Ramos (cell line): ENCODE measurements around the gene PRAMEF7.
"Not testable (repeated sequence)": the region's sequence is repeated elsewhere in the genome, so short reads cannot be mapped to it uniquely, and the experiment has no call there.

Experiments
- in situ Hi-C: fragments of 300-500 bp; cut with MboI; formaldehyde crosslinking; loops from one replicate; pipeline ENCODE4 v1.14.3; 2022; ENCODE audit warnings: low sequenced_read_pairs; ENCODE audit not compliant: unreplicated experiment

PRAMEF7 gene

DNA sequence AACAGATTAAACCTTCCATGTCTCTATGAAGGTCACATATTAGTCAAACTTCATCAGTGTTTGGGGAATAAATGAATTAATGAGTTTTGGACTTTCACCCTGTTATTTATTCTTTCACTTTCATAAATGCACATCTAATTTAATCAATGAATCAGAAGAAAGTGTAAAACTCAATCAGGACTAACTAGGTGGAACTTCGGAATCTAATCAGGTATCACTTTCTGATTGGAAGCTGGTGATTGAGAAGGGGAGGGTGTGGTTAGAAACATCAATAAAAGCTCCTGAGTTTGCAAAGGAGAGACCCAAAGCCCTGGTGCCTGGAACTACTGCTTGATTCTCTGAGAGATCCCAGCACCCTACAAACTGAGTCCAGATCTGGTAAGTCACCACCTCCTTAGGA, at the start of gene PRAMEF7:
PRAMEF7 (plus strand) TSS at position 301 of the 400 bp plus-strand sequence. CDS start 1,083 bp downstream, outside the sequence.
- in situ Hi-C loops, result not testable (repeated sequence)

DNA sequence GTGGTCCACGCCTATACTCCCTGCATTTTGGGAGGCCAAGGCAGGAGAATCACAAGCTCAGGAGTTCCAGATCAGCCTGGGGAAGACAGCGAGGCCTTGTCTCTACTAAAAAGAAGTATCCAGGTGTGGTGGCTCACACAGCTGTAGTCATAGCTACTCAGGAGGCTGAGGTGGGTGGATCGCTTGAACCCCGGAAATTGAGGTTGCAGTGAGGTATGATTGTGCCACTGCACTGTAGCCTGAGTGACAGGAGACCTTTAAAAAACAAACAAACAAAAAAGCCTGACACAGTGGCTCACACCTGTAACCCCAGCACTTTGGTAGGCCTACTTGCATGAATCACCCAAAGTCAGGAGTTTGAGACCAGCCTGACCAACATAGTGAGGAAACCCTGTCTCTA, 38.0 kb upstream of the PRAMEF7 start:
- in situ Hi-C loops, result not testable (repeated sequence)

DNA sequence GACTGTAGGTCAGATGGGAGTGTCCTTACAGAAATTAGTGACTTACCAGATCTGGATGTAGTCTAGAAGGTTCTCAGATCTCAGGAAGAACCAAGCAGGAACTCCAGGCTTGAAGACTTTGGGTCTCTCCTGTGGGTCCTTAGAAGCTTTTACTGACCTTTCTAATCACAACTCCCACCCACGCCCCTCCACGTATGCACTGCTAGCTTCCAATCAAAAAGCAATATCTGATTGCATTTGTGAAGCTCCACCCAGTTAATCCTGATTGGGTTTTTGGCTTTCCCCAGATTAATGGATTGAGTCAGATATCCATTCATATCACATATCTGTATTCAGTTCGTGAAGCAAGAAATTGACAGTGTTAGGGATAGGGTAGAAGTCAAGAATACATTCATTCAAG, 30.3 kb upstream of the PRAMEF7 start, which contains the start of gene PRAMEF4:
PRAMEF4 (minus strand) TSS at position 101 of the 400 bp plus-strand sequence. CDS start 2,807 bp downstream, outside the sequence.
- in situ Hi-C loops, result not testable (repeated sequence)

DNA sequence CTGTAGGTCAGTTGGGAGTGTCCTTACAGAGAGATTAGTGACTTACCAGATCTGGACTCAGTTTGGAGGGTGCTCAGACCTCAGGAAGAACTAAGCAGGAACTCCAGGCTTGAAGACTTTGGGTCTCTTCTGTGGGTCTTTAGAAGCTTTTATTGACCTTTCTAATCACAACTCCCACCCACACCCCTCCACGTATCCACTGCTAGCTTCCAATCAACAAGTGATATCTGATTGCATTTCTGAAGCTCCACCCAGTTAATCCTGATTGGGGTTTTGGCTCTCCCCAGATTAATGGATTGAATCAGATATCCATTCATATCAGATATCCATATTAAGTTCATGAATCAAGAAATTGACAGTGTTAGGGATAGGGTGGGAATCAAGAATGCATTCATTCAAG, 18.2 kb upstream of the PRAMEF7 start, which contains the start of gene PRAMEF10:
PRAMEF10 (minus strand) TSS at position 101 of the 400 bp plus-strand sequence. CDS start 2,423 bp downstream, outside the sequence.
- in situ Hi-C loops, result not testable (repeated sequence)

DNA sequence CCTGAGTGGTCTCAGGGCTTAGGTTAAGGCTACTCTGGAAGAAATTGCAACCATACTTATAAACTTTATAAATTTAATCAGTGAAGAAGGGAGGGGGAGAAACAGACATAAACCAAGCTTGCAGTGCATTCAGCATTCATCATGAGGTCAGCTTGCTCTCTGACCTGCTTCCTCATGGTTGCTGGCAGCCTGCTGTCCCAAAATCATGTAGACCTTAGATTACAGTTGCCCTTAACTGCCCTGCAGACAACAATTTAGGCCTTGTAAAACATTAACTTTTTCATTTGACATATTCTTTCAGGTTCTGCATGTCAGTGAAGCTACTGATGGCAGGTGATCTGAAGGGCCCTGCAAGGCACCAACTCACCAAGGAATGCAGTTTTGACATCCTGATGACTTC, 17.2 kb upstream of the PRAMEF7 start:
- in situ Hi-C loops, result not testable (repeated sequence)

DNA sequence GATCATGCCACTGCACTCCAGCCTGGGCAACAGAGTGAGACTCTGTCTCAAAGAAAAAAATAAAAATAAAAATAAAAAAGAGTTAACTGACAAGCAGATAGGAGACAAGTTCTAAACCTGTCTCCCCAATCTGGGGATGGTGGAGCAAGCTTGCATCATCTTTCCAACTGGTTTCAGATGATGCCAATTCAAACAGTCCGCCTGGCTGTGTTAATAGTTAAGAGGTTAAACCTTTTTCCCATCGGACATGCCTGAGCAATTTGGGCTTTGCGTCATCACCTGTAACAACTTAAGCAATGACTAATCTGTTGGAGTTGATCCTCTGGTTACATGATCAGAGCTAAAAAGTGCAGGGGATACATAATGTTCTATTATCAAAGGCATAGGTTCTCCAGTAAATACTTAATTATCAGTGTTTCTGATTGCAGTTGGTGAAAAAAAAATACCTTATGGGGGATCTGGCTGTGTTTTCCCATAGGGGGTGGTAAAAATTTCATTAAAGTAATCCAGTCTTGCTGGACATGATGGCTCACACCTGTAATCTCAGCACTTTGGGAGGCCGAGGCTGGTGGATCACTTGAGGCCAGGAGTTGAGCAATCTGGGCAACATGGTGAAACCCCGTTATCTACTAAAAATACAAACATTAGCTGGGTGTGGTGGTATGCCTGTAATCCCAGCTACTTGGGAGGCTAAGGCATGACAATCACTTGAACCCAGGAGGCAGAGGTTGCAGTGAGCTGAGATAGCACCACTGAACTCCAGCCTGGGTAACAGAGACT, 12.4 kb upstream of the PRAMEF7 start:
- in situ Hi-C loops, result not testable (repeated sequence)

DNA sequence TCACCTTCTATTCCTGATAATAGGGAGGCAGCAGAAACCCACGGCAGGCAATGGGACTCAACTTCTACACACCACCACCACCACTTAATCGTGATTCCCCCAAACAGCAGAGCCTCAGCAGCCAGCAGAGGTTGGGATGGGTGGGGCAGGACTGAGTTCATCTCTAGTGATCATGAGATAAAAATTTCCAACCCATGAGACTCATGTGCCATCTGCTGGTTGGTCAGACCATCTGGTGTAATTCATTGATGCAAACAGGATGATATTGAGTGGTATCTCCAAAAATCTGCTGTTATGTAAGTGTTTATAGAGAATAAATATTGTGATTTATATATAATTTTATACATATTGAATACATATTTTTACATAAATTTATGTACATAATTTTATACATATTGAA, 5.3 kb downstream of the PRAMEF7 start:
- in situ Hi-C loops, result not testable (repeated sequence)

DNA sequence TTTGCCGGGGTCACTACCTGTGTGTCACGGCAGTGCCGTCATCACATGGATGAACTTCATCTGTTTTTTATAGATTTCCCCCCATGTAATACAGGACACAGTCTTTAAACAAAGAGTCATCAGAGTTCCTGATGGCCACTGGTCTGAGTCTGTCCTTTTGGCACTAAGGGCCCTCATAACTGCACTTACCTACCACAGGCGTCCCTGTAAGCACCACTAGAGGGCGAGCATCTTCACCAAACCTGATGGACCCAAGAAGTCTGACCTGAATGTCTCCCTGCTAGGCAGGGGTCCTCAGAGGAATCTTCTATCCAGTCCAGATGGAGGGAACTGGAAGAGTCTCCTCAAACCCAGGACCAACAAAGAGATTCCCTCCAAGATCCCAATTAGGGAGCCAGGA, 8.0 kb downstream of the PRAMEF7 start:
- in situ Hi-C loops, result not testable (repeated sequence)

DNA sequence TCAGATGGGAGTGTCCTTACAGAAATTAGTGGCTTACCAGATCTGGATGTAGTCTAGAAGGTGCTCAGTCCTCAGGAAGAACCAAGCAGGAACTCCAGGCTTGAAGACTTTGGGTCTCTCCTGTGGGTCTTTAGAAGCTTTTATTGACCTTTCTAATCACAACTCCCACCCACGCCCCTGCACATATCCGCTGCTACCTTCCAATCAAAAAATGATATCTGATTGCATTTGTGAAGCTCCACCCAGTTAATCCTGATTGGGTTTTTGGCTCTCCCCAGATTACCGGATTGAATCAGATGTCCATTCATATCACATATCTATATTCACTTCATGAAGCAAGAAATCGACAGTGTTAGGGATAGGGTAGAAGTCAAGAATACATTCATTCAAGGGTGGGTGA, 31.1 kb downstream of the PRAMEF7 start, which contains the start of gene PRAMEF6:
PRAMEF6 (minus strand) TSS at position 101 of the 400 bp plus-strand sequence. CDS start 5,062 bp downstream, outside the sequence.
- in situ Hi-C loops, result not testable (repeated sequence)
